DOHH2 (cell line): Measurements from ENCODE around the gene CTCF.

ENCODE experiments used
- H3F3A ChIP-seq: fragments of 200-600 bp; sonication (generic), shearing (Covaris generic); 2 replicates; pipeline ENCODE4 v1.6.0; 2016; ENCODE audit warnings: antibody characterized with exemption, mild to moderate bottlenecking; ENCODE audit not compliant: control insufficient read depth, insufficient read depth
- H3K27ac ChIP-seq: fragments of 200-600 bp; sonication (generic); 2 replicates; pipeline ENCODE4 v1.5.1; 2014; ENCODE audit warnings: low read depth, mild to moderate bottlenecking, low read length, moderate library complexity
- H3K27me3 ChIP-seq: fragments of 200-600 bp; sonication (generic); 2 replicates; pipeline ENCODE4 v1.6.1; 2014; ENCODE audit warnings: mild to moderate bottlenecking, low read length, mixed read lengths; ENCODE audit not compliant: control insufficient read depth
- H3K36me3 ChIP-seq: fragments of 200-600 bp; sonication (generic); 2 replicates; pipeline ENCODE4 v1.6.1; 2014; ENCODE audit warnings: mild to moderate bottlenecking, low read length, moderate library complexity, mixed read lengths; ENCODE audit not compliant: control insufficient read depth
- H3K4me1 ChIP-seq: fragments of 200-600 bp; sonication (generic); 2 replicates; pipeline ENCODE4 v1.6.1; 2014; ENCODE audit warnings: mild to moderate bottlenecking, low read length, mixed read lengths; ENCODE audit not compliant: control insufficient read depth
- H3K4me2 ChIP-seq: fragments of 200-600 bp; sonication (generic); 2 replicates; pipeline ENCODE4 v1.6.0; 2014; ENCODE audit warnings: mild to moderate bottlenecking, low read length, moderate library complexity
- H3K4me3 ChIP-seq: fragments of 200-600 bp; sonication (generic); 2 replicates; pipeline ENCODE4 v1.5.1; 2014; ENCODE audit warnings: mild to moderate bottlenecking, low read length, mixed read lengths
- H3K79me2 ChIP-seq: fragments of 200-600 bp; sonication (generic); 2 replicates; pipeline ENCODE4 v1.6.1; 2014; ENCODE audit warnings: mild to moderate bottlenecking, low read length, mixed read lengths; ENCODE audit not compliant: control insufficient read depth
- H3K9me2 ChIP-seq: fragments of 200-600 bp; sonication (generic); replicated peaks from 2 replicates; pipeline ENCODE4 v1.6.1; 2014; ENCODE audit warnings: mild to moderate bottlenecking, low read length, mixed read lengths; ENCODE audit not compliant: control insufficient read depth
- H3K9me3 ChIP-seq: fragments of 200-600 bp; sonication (generic); 2 replicates; pipeline ENCODE4 v1.6.1; 2014; ENCODE audit warnings: antibody characterized with exemption, low read length, mixed read lengths; ENCODE audit not compliant: control insufficient read depth, insufficient read depth
- H4K20me1 ChIP-seq: fragments of 200-600 bp; sonication (generic); 2 replicates; pipeline ENCODE4 v1.6.0; 2014; ENCODE audit warnings: low read depth, mild to moderate bottlenecking, antibody characterized with exemption, low read length, moderate library complexity; ENCODE audit not compliant: control insufficient read depth, insufficient read depth
- CTCF ChIP-seq: fragments of 200-600 bp; sonication (generic); IDR thresholded peaks from one replicate; pipeline ENCODE4 v1.5.1; 2014; ENCODE audit warnings: antibody characterized with exemption, mild to moderate bottlenecking, low read depth, low read length; ENCODE audit not compliant: poor library complexity, severe bottlenecking
- EZH2phosphoT487 ChIP-seq: fragments of 200-600 bp; sonication (generic); IDR thresholded peaks from 2 replicates; pipeline ENCODE4 v1.6.1; 2017; ENCODE audit warnings: borderline replicate concordance, mild to moderate bottlenecking, antibody characterized with exemption, low read length, moderate library complexity, mixed read lengths

CTCF gene

GRCh38 chr16:67648088-67648763 is 85.9 kb downstream of the CTCF start:
- H3K36me3 ChIP-seq, result peaks cover 62% of the 10 kb centered on the region
- TF ChIP-seq EZH2phosphoT487 (no peak), CTCF (no peak)
- peaks cover 25% of the 10 kb centered on the region for H3K4me1 ChIP-seq
- H4K20me1 ChIP-seq, result no peaks in the 10 kb centered on the region
- H3K4me2 ChIP-seq, result no peak overlapping the region
- H3K4me3 ChIP-seq, result no peak overlapping the region
- no peaks in the 10 kb centered on the region for H3K9me2 ChIP-seq
- H3K27ac ChIP-seq, result no peak overlapping the region
- H3K9me3 ChIP-seq, result no peaks in the 10 kb centered on the region
- peaks cover 24% of the 10 kb centered on the region for H3K79me2 ChIP-seq
- no peaks in the 10 kb centered on the region for H3K27me3 ChIP-seq
- H3F3A ChIP-seq, result peaks cover 4% of the 10 kb centered on the region

GRCh38 chr16:67648764-67649407 is 86.6 kb downstream of the CTCF start:
- Histone ChIP-seq H3F3A (peaks cover under 1% of the 10 kb centered on the region; the same call in 1 of the 2 replicates), H3K9me3 (no peaks in the 10 kb centered on the region), H3K4me1 (peaks cover 24% of the 10 kb centered on the region), H3K79me2 (peaks cover 24% of the 10 kb centered on the region), H3K4me3 (no peak overlapping the region), H3K9me2 (no peaks in the 10 kb centered on the region), H3K4me2 (no peak overlapping the region), H3K27ac (no peak overlapping the region), H3K36me3 (peaks cover 62% of the 10 kb centered on the region), H4K20me1 (no peaks in the 10 kb centered on the region), H3K27me3 (no peaks in the 10 kb centered on the region)
- TF ChIP-seq CTCF (no peak), EZH2phosphoT487 (no peak)

GRCh38 chr16:67649494-67649931 is 87.2 kb downstream of the CTCF start:
- H3K79me2 ChIP-seq, result peaks cover 24% of the 10 kb centered on the region
- no peaks in the 10 kb centered on the region for H3K9me2 ChIP-seq
- H3F3A ChIP-seq, result no peaks in the 10 kb centered on the region
- no peak overlapping the region for H3K27ac ChIP-seq
- no peaks in the 10 kb centered on the region for H4K20me1 ChIP-seq
- H3K4me1 ChIP-seq, result peaks cover 18% of the 10 kb centered on the region
- no peak overlapping the region for H3K4me2 ChIP-seq
- peaks cover 66% of the 10 kb centered on the region for H3K36me3 ChIP-seq
- no peak overlapping the region for H3K4me3 ChIP-seq
- no peaks in the 10 kb centered on the region for H3K9me3 ChIP-seq
- H3K27me3 ChIP-seq, result no peaks in the 10 kb centered on the region
- TF ChIP-seq CTCF (no peak), EZH2phosphoT487 (no peak)
